ENCODE measurements around the gene TSSC4. TPM values are rescaled to one million over a fixed set of nuclear protein-coding genes. Genes with fewer than 3 reads are reported as not detected.

The TSSC4 gene
- total RNA-seq, 1 experiment from 2014 or later: 34.9 TPM

- DNase-seq (ENCODE audit: low read depth): no peak
Observed at GRCh38 chr11:2417856-2418692, 17.5 kb downstream of the TSSC4 start.

- no peak for DNase-seq (ENCODE audit: low read depth)
Observed at GRCh38 chr11:2418693-2419360, 18.3 kb downstream of the TSSC4 start.

- peak; percentile 64 for DNase-seq (ENCODE audit: low read depth)
Observed at GRCh38 chr11:2419638-2420501, 19.3 kb downstream of the TSSC4 start.

GRCh38 chr11:2420502-2421225, 20.1 kb downstream of the TSSC4 start:
- DNase-seq (ENCODE audit: low read depth): peak; percentile 62

GRCh38 chr11:2421226-2421994, 20.9 kb downstream of the TSSC4 start:
- no peak for DNase-seq (ENCODE audit: low read depth)

GRCh38 chr11:2421996-2422395, 21.4 kb downstream of the TSSC4 start:
- DNase-seq (ENCODE audit: low read depth): no peak

- DNase-seq (ENCODE audit: low read depth): no peak
Observed at GRCh38 chr11:2422461-2423156, 22.1 kb downstream of the TSSC4 start.

GRCh38 chr11:2423157-2424025, 22.8 kb downstream of the TSSC4 start:
- DNase-seq (ENCODE audit: low read depth): no peak

GRCh38 chr11:2424811-2425495, 24.4 kb downstream of the TSSC4 start:
- no peak for DNase-seq (ENCODE audit: low read depth)

- no peak for DNase-seq (ENCODE audit: low read depth)
Observed at GRCh38 chr11:2425506-2425905, 25.0 kb downstream of the TSSC4 start.

- DNase-seq (ENCODE audit: low read depth): no peak
Observed at GRCh38 chr11:2426221-2426620, 25.7 kb downstream of the TSSC4 start.

GRCh38 chr11:2426826-2427521, 26.4 kb downstream of the TSSC4 start:
- no peak for DNase-seq (ENCODE audit: low read depth)

GRCh38 chr11:2427721-2428321, 27.3 kb downstream of the TSSC4 start:
- DNase-seq (ENCODE audit: low read depth): no peak

GRCh38 chr11:2428322-2428795, 27.8 kb downstream of the TSSC4 start:
- peak; percentile 42 for DNase-seq (ENCODE audit: low read depth)

- DNase-seq (ENCODE audit: low read depth): no peak
Observed at GRCh38 chr11:2431395-2431794, 30.8 kb downstream of the TSSC4 start.

GRCh38 chr11:2432171-2432621, 31.6 kb downstream of the TSSC4 start:
- DNase-seq (ENCODE audit: low read depth): no peak

- no peak for DNase-seq (ENCODE audit: low read depth)
Observed at GRCh38 chr11:2432628-2433071, 32.1 kb downstream of the TSSC4 start.
